Measurements from ENCODE around the gene PRAME. TPM values are rescaled to one million over a fixed set of nuclear protein-coding genes. Genes with fewer than 3 reads are reported as not detected.

Gene PRAME
- total RNA-seq, 4 donors from 2014 or later = not detected

DNA sequence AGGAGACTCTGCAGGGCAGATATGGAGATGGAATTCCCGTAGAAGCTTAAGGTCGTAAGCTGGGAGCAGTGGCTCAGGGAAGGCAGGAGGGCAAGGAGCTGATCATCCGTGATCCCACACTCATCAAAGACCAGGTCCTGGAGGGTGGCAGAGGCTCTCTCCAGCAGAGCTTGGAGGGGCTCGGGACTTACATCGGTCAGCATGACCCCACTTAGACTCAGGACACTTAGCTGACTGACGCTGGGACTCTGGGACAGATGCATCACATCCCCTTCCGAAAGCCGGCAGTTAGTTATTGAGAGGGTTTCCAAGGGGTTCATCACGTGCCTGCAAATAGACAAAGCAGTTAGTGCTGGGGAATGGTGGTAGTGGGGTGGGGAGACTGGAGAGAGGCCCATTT, 10.7 kb downstream of the PRAME start:
- ATAC-seq (ENCODE audit: low FRiP score) (peak; percentile 23), DNase-seq (ENCODE audit: low spot score) (no peak)
- TF ChIP-seq, protein P1, sequence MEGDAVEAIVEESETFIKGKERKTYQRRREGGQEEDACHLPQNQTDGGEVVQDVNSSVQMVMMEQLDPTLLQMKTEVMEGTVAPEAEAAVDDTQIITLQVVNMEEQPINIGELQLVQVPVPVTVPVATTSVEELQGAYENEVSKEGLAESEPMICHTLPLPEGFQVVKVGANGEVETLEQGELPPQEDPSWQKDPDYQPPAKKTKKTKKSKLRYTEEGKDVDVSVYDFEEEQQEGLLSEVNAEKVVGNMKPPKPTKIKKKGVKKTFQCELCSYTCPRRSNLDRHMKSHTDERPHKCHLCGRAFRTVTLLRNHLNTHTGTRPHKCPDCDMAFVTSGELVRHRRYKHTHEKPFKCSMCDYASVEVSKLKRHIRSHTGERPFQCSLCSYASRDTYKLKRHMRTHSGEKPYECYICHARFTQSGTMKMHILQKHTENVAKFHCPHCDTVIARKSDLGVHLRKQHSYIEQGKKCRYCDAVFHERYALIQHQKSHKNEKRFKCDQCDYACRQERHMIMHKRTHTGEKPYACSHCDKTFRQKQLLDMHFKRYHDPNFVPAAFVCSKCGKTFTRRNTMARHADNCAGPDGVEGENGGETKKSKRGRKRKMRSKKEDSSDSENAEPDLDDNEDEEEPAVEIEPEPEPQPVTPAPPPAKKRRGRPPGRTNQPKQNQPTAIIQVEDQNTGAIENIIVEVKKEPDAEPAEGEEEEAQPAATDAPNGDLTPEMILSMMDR (IDR thresholded peaks at IDR 0.05) = no peak

- ATAC-seq (ENCODE audit: low FRiP score) (no peak), DNase-seq (ENCODE audit: low spot score) (no peak)
- TF ChIP-seq, protein P1 (IDR thresholded peaks at IDR 0.05) = no peak
Observed at GRCh38 chr22:22547692-22548300, 11.3 kb downstream of the PRAME start.

DNA sequence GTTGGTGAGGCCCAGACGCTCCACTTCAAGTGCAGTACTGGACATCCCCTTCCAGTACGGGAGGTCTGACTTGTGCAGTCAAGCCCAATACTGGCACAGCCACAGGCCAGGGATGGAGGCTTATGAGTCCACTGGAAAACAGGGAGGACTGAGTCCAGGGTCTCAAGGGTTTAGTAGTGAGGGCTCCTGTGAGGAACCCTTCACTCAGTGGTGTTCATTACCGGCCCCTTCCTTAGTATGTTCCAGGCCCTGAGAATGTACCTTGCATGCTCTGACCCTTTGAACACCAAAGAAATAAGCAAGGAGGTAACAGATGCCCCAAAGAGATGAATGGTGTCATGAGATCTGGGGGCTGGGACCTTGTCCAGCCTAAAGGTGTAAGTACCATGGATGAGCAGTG, 11.8 kb downstream of the PRAME start:
- TF ChIP-seq, protein P1 (IDR thresholded peaks at IDR 0.05) = no peak
- no peak for DNase-seq (ENCODE audit: low spot score)
- no peak for ATAC-seq (ENCODE audit: low FRiP score)

- TF ChIP-seq, protein P1 (IDR thresholded peaks at IDR 0.05) = no peak
- ATAC-seq (ENCODE audit: low FRiP score) (no peak), DNase-seq (ENCODE audit: low spot score) (no peak)
Observed at GRCh38 chr22:22546490-22546889, 12.6 kb downstream of the PRAME start.

GRCh38 chr22:22545084-22545483, 14.0 kb downstream of the PRAME start:
- no peak for DNase-seq (ENCODE audit: low spot score)
- TF ChIP-seq, protein P1 (IDR thresholded peaks at IDR 0.05) = no peak
- no peak for ATAC-seq (ENCODE audit: low FRiP score)

DNA sequence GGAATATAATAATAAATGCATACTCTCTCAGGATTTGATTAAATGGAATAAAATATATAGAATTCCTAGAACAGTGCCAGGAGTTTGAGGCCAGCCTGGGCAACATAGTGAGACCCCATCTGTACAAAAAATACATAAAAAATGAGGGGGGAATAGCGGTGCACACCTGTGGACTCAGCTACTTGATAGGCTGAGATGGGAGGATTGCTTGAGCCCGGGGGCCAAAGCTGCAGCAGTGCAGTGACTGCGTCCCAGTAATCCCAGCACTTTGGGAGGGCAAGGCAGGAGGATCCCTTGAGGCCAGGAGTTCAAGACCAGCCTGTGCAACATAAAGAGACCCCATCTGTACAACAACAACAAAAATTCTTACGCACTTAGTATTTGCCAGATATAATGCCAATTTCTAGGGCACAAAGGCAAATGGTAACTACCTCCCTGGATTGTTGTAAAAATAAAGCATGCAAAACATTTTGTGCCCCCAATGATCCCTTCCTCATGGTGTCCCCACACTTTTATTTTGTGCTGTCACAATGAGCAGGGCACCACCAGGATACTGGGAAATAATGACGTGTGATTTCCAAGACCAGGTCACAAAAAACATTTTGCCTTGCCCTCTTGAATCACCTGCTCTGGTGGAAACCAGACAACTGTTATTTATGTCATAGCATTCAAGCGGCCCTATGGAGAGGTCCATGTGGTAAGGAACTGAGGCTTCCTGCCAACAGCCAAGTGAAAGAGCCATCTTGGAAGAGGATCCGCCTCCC, 20.7 kb downstream of the PRAME start:
- no peak for DNase-seq (ENCODE audit: low spot score)
- ATAC-seq (ENCODE audit: low FRiP score) = no peak
- TF ChIP-seq, protein P1 (IDR thresholded peaks at IDR 0.05) = no peak

DNA sequence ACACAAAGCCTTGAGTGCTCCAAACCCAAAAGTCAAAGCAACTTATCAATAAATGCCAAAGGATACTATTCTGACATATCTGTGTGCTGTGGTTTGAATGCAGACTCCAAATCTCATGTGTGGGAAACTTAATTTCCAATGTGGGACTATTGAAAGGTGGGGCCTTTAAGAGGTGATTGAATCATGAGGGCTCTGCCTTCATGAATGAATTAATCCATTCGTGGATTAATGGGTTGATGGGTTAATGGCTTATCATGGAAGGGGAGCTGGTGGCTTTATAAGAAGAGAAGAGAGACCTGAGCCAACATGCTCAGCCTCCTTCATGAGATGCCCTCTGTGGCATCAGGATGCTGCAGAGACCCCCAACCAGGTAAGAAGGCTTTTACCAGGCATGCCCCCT, 22.1 kb downstream of the PRAME start:
- TF ChIP-seq, protein P1 (IDR thresholded peaks at IDR 0.05) = no peak
- DNase-seq (ENCODE audit: low spot score) (no peak), ATAC-seq (ENCODE audit: low FRiP score) (no peak)

Data from omental fat pad (tissue), 4 donors.